Activated naive CD4-positive, alpha-beta T cell treated with anti-CD3 and anti-CD28 coated beads, Interleukin-2, amount 10 ng/mL, durations not matched to agents 7 days and 5 days (primary cell): ENCODE results near the gene CLMN.

ENCODE experiments used
- CTCF ChIA-PET: fragments of 350-600 bp; sonication (Branson Sonifier 250); formaldehyde crosslinking; loops from one replicate; lab custom pipeline; 2021; ENCODE audit warnings: antibody characterized with exemption; lab: Charles Lee
- DNase-seq: peaks from one replicate; pipeline ENCODE4 v3.0.0-alpha.2; 2020
- H3K27ac Mint-ChIP-seq: one replicate; pipeline ENCODE4 v1.8.0; 2021; ENCODE audit warnings: mild to moderate bottlenecking, moderate library complexity, mixed read lengths
- H3K27me3 Mint-ChIP-seq: one replicate; pipeline ENCODE4 v1.8.0; 2021; ENCODE audit warnings: mild to moderate bottlenecking, mixed read lengths
- H3K36me3 Mint-ChIP-seq: one replicate; pipeline ENCODE4 v1.8.0; 2021; ENCODE audit warnings: mixed read lengths
- H3K4me1 Mint-ChIP-seq: one replicate; pipeline ENCODE4 v1.8.0; 2021; ENCODE audit warnings: mixed read lengths
- H3K4me3 Mint-ChIP-seq: one replicate; pipeline ENCODE4 v1.8.0; 2021; ENCODE audit warnings: mild to moderate bottlenecking, moderate library complexity, mixed read lengths
- H3K9me3 Mint-ChIP-seq: one replicate; pipeline ENCODE4 v1.8.0; 2021; ENCODE audit warnings: mixed read lengths

The CLMN gene

DNA sequence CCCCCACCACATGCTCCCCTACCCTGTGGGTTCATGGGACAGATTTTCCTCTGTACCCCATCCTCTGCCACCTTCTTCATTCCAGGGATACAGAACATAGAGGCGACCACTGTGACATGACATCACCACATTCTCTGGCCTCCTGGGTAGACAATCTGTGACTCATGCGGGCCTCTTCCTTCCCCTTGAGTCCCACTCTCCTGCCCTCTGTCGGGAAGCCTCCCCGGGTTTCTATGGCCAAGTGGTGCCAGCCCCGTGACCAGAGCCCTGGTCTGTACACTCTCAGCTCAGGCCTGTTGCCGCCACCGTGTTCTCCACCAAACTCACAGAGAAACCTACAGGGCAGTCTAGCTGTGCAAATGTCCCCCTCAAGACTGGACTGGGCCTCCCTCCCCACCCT lies 8.0 kb downstream of the CLMN start:
- DNase-seq = no peak
- Mint-ChIP-seq H3K4me3 (no peak overlapping the region), H3K9me3 (no peaks in the 10 kb centered on the region), H3K27me3 (peaks cover 43% of the 10 kb centered on the region), H3K4me1 (peaks cover 6% of the 10 kb centered on the region), H3K27ac (no peak overlapping the region), H3K36me3 (no peaks in the 10 kb centered on the region)
- CTCF ChIA-PET = no interaction called here

DNA sequence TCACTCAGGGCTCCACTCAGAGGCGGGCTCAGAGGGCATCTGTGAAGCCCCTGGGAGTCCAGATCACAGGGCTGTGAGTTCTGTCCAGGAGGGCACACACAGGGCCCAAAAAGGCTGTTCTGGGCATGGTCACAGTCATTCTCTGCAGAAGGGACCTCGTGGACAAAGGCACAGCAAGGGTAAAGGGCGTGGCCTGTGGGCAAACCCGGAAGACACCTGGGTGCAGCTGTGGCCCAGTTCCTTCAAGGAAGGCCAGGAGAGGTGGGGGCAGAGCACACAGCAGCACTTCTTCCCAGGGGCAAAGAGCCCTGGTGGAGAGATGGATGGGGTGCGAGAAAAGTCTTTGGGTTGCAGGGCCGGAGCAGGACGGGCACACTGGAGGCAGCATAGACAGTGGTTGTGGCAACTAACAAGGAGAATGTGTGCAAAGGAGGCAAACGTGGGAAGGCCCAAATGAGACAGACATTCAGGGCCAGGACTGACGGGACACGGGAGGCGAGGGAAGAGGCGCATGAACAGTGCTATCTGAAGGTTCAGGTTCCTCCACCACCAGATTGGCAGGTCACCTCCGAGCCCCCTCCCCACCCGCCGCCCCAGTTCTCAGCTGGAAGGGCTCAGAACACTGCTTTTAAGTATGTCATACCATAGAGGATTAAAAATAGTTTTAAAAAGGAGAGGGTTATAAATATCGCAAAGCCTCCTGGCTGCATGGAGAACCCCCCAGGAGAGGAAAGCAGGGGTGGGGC lies 8.9 kb downstream of the CLMN start:
- Mint-ChIP-seq H3K4me1 (peaks cover 6% of the 10 kb centered on the region), H3K27ac (no peak overlapping the region), H3K9me3 (no peaks in the 10 kb centered on the region), H3K4me3 (no peak overlapping the region), H3K36me3 (no peaks in the 10 kb centered on the region), H3K27me3 (peaks cover 38% of the 10 kb centered on the region)
- CTCF ChIA-PET = no interaction called here
- no peak for DNase-seq

DNA sequence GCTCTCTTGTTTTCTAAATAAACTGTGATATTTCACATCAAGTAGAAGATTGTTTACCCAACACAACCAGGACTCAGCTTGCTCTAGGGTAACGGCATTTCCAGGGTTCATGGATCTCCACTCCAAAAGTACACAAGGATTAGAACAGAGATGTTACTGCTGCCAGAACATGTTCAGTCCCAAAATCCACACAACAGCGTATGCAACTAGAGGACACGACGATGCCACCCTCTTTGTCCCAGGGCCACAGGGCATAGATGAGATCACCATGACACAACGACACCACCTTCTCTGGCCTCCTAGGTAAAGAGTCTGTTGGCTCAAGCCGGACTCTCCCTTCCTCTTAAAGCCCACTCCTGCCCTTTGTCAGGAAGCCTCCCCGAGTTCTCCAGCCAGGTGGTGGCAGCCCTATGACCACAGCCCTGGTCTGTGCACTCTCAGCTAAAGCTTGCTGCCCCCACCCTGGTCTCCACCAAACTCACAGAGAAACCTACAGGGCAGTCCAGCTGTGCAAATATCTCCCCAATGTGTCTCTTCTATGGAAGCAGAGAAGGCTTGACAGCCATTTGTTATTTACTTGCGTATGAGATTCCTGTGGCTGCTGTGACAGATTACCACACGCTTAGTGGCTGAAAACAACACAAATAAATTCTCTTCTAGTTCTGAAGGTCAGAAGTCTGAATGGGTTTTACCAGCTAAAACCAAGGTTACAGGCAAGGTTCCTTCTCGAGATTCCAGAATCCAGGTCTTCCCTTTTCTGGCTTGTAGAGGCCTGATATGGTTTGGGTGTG lies 10.3 kb downstream of the CLMN start:
- no peak overlapping the region for H3K4me3 Mint-ChIP-seq
- H3K9me3 Mint-ChIP-seq = no peaks in the 10 kb centered on the region
- no peak overlapping the region for H3K27ac Mint-ChIP-seq
- H3K36me3 Mint-ChIP-seq = no peaks in the 10 kb centered on the region
- no peak for DNase-seq
- CTCF ChIA-PET = no interaction called here
- peaks cover 4% of the 10 kb centered on the region for H3K4me1 Mint-ChIP-seq
- H3K27me3 Mint-ChIP-seq = peaks cover 24% of the 10 kb centered on the region

DNA sequence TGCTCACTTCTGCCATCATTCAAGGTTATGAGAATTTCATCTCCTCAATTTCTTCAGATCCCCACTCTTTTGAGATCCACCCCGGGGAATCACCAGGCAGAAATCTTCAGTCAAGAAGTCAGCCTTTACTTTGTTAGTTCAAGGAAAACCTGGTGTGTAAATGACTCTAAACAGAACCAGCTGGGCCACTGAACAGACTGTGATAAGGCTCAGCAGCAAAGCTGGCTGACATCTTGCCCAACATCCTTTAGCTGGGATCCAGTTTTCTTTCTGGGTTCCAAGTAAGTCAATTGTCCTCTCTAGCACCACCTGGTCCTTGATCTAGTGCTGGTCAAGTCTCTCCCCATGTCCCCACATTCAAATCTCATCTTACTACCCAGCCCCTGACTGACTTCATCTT lies 11.6 kb downstream of the CLMN start:
- Mint-ChIP-seq H3K27ac (no peak overlapping the region), H3K36me3 (no peaks in the 10 kb centered on the region), H3K27me3 (peaks cover 33% of the 10 kb centered on the region), H3K4me3 (no peak overlapping the region), H3K9me3 (no peaks in the 10 kb centered on the region), H3K4me1 (no peaks in the 10 kb centered on the region)
- CTCF ChIA-PET = no interaction called here
- DNase-seq = no peak

DNA sequence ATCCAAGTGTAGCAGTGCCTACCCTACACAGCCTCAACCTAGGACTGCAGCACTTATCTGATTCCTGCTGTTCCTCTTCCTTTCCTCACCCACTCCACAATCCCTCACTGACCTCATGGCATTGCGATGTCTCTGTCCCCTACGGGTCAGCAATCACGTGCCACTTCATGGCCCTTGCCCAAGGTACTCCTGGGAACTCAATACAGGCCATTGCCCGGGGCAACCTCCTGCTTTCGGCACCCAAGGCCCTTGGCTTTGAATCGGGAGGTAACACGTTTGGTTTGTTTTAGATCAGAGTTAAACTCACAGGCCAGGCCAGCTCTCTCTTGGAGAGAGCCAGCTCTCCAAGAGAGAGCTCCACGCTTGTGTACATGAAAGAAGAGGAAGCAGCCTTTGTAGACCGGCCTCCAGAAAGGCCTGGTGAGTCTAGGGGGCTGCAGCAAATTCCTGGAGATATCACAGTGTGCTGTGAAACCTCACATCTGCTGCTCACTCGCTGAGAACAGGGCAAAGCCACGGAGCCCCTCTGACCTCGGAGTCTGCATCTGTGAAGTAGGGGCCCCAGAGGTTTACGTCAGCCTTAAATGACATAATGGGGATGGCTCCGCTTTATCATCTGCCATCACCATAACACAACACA lies 12.2 kb downstream of the CLMN start:
- Mint-ChIP-seq H3K4me1 (no peaks in the 10 kb centered on the region), H3K4me3 (no peak overlapping the region), H3K27ac (no peak overlapping the region), H3K36me3 (no peaks in the 10 kb centered on the region), H3K27me3 (peaks cover 33% of the 10 kb centered on the region), H3K9me3 (no peaks in the 10 kb centered on the region)
- no peak for DNase-seq
- CTCF ChIA-PET = no interaction called here

DNA sequence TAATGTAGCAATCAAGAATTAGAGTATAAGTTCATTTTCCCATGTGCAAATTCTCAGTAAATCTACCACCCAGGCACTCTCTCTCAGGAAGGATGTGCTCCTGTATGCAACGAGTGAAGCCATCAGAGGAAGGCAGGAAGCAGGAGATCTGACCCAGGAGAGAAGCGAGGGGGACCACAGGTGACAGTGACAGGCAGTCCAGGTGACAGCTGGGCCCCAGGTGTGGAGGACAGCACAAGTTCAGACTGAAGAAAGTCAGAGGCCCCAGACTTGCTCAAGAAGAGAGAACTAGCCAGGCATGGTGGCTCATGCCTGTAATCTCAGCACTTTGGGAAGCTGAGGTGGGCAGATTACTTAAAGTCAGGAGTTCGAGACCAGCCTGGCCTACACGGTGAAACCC lies 13.8 kb downstream of the CLMN start:
- Mint-ChIP-seq H3K36me3 (no peaks in the 10 kb centered on the region), H3K27me3 (peaks cover 39% of the 10 kb centered on the region), H3K27ac (no peak overlapping the region), H3K4me1 (no peaks in the 10 kb centered on the region), H3K4me3 (no peak overlapping the region), H3K9me3 (no peaks in the 10 kb centered on the region)
- CTCF ChIA-PET = no interaction called here
- DNase-seq = no peak

DNA sequence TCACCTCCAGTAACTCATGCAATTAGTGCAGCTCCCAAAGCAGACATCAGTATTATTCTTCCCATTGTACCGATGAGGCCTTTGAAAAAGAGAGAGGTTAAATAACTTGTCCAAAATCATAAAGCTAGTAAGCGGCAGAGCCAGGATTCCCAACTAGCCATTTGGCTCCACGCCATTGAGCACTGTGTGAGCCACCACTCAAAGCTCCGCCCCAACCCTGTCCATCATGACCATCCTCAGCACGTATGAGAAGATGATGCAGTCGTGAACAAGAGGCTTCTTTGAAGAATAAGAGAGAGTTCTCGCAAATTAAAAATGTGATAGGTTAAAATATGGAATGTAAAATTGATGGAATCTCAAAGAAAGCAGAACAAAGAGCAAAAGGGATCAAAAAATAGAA lies 14.6 kb downstream of the CLMN start:
- no peaks in the 10 kb centered on the region for H3K9me3 Mint-ChIP-seq
- no peaks in the 10 kb centered on the region for H3K4me1 Mint-ChIP-seq
- H3K36me3 Mint-ChIP-seq = no peaks in the 10 kb centered on the region
- peaks cover 33% of the 10 kb centered on the region for H3K27me3 Mint-ChIP-seq
- no peak for DNase-seq
- H3K27ac Mint-ChIP-seq = no peak overlapping the region
- H3K4me3 Mint-ChIP-seq = no peak overlapping the region
- CTCF ChIA-PET = no interaction called here

DNA sequence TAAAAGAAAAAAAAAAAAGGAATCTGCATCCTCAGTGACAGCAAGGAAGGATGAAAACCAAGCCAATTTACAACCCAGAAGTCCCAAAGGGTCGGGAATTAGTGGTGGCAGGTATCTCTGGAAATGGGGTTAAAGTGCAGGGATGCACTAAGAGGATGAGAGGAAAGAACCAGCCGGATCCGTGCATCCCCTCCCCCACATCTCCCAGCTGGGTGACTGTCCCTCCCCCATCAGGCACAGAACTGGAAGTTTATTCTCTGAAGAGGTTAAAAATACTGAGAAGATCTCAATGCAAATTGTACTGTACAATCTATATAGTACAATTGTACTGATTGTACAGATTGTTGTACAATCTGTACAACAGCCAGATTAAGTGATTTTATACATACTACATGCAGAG lies 15.4 kb downstream of the CLMN start:
- H3K9me3 Mint-ChIP-seq = no peaks in the 10 kb centered on the region
- H3K36me3 Mint-ChIP-seq = no peaks in the 10 kb centered on the region
- peaks cover 41% of the 10 kb centered on the region for H3K27me3 Mint-ChIP-seq
- DNase-seq = no peak
- H3K4me1 Mint-ChIP-seq = no peaks in the 10 kb centered on the region
- H3K4me3 Mint-ChIP-seq = no peak overlapping the region
- no peak overlapping the region for H3K27ac Mint-ChIP-seq
- CTCF ChIA-PET = no interaction called here

DNA sequence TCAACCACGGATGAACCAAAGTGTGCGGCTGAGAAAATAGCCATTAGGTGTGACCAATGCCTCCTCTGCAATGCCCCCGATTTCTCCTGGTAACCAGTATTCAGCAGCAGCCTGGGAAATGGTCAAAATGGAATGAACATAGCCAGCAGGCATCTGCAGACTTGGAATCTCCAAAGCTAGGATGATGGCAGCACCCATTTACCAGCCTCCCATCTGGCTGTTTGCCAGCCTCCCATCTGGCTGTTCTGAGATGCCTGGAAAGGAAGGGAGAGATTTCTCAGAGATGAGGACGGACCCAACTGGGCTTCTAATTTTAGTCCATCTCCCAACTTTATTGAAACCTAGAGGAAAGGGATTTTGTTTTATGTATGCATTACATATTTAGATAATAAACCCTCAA lies 16.2 kb downstream of the CLMN start:
- H3K27me3 Mint-ChIP-seq = peaks cover 46% of the 10 kb centered on the region
- CTCF ChIA-PET = no interaction called here
- DNase-seq = no peak
- H3K4me3 Mint-ChIP-seq = no peak overlapping the region
- H3K4me1 Mint-ChIP-seq = no peaks in the 10 kb centered on the region
- H3K27ac Mint-ChIP-seq = no peak overlapping the region
- no peaks in the 10 kb centered on the region for H3K9me3 Mint-ChIP-seq
- H3K36me3 Mint-ChIP-seq = no peaks in the 10 kb centered on the region

DNA sequence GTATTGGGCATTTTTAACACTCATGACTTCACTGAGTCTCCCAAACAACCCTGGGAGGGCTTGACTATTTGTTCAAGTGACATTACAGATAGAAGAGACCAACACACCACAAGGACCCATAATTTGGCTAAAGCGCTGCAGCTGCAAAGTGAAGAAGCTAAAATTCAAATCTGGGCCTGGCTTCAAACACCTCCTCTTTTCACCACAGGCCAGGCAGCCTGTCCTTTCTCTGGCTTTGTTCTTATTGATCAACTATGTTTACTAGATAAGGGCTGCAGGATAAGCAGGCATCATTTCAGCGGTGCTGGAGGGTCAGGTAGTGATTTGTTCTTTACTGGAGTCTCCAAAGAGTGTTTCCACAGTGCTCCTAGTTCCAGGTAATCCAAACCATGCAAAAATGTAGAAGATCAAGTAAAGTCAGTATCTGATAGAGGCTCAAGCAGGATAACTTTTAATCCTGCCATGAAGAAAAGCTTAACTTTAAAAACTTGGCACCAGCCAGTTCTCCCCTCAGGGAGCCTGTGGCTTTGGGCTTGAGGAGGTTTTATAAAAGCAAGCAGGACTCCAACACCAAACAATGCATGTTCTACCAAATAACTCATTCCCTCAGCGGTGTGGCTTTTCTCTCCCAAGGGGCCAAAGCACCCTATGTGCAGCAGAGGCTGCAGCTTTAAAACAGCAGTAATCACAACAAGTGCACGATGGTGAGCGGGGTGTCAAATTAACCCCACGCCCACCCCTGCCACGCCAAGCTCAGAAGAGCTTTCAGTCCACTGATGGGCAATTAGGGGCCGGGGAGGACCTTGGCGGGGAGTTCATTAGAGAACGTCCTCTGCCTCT lies 16.8 kb downstream of the CLMN start:
- no peak overlapping the region for H3K27ac Mint-ChIP-seq
- CTCF ChIA-PET = no interaction called here
- H3K4me1 Mint-ChIP-seq = no peaks in the 10 kb centered on the region
- no peak overlapping the region for H3K4me3 Mint-ChIP-seq
- peaks cover 48% of the 10 kb centered on the region for H3K27me3 Mint-ChIP-seq
- DNase-seq = no peak
- H3K36me3 Mint-ChIP-seq = no peaks in the 10 kb centered on the region
- H3K9me3 Mint-ChIP-seq = no peaks in the 10 kb centered on the region

DNA sequence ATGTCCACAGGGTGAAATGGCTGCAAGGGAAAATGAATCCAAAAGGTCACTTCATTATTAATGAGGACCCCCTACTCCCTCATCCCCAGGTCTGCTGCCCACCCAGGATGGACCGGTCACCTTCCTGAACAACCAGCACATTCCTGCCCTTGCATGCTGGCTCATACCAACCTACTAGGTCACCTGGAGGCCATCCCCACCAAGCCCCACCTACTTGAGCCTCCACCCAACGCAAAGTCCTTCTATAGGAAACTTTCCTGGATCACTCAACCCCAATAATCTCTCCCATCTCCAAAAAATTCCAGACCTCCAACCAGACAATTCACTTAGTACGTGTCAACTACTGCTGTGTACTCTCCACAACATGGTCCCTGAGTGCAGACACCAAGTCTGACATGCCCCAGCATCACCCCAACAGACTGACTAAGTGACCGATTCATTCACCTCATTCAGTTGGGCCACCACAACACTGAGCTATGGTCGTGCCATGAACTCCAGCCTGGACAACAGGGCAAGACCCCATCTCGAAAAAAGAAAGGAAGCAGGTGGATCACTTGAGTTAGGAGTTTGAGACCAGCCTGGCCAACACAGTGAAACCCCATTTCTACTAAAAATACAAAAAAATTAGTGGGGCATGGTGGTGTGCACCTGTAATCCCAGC lies 18.1 kb downstream of the CLMN start:
- Mint-ChIP-seq H3K27me3 (peaks cover 42% of the 10 kb centered on the region), H3K4me1 (no peaks in the 10 kb centered on the region), H3K27ac (no peak overlapping the region), H3K9me3 (no peaks in the 10 kb centered on the region), H3K4me3 (no peak overlapping the region), H3K36me3 (no peaks in the 10 kb centered on the region)
- DNase-seq = no peak
- CTCF ChIA-PET = no interaction called here

DNA sequence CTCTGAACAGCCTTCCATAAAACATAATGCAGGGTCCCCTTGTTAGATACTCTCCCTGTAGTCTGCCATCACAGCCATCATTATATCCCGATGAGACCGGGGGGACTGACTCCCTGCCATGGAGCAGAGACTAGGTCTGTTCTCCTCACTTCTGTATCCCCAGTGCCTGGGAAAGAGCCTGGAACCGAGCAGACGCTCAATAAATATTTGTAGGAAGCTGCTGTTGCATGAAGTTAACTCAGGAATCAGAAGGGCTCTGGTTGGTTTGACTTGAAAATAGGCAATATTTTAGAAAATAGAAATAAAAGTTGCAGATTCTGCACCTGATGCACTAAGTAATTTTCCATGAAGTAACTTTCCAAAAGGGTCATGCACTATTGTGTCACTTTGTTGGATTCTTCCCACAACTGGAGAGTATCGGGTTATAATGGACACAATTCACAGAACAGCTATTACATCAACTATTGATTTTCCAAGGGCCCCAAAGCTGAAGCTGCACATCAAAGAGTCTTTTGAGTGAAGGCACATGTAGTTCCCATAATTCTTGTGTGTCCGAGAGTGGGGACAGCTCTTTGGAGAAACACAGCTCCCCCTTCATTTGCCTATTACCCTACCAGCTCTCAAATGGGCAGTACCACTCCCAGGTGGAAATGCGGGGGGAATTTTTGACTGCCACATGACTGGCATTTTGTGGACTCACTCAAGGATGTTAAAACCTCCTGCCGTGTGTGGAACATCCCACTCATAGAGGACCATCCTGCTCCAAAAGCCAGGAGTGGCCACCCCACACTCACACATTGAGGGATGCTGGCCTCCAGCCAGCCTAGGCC lies 18.8 kb downstream of the CLMN start:
- Mint-ChIP-seq H3K4me1 (no peaks in the 10 kb centered on the region), H3K27me3 (peaks cover 43% of the 10 kb centered on the region), H3K9me3 (no peaks in the 10 kb centered on the region), H3K27ac (no peak overlapping the region), H3K4me3 (no peak overlapping the region), H3K36me3 (no peaks in the 10 kb centered on the region)
- DNase-seq = no peak
- CTCF ChIA-PET = no interaction called here

DNA sequence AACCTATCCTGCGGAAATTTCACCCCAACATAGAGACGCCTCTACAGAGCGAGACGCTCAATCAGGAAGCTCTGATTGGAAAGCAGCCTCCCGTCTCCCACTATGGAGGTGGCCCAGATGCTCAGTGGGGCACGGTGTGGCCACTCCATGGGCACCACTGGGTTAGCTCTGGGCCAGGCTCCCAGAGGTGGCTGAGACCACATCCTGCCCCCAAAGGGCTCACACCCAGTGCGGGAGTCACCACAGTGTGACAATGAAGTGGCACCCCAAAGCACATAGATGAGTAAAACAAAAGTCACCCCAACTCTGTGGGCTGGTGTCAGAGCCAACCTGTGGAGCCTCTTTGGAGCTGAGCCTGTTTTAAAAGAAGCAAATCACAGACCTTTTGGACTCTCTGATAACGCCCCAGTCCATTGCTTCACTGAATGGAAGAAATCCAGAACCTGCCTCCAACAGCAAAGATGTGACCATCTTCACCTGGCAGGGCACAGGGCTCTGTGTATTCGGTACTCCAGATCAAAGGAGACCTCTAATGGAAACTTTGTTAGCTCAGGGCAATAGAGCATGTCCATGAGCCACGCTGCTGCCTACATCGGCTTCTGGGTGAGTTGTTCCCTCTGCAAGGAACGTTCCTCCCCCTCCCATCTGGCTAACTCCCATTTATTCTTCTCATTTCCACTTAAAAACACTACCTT lies 19.6 kb downstream of the CLMN start:
- H3K4me1 Mint-ChIP-seq = no peaks in the 10 kb centered on the region
- no peak for DNase-seq
- H3K27ac Mint-ChIP-seq = no peak overlapping the region
- no peak overlapping the region for H3K4me3 Mint-ChIP-seq
- H3K27me3 Mint-ChIP-seq = peaks cover 42% of the 10 kb centered on the region
- no peaks in the 10 kb centered on the region for H3K9me3 Mint-ChIP-seq
- CTCF ChIA-PET = interaction anchor here (0.6 kb wide), 1 partner anchor 23 kb away, joined by 3 read pairs; no protein-coding TSS in a partner anchor
- no peaks in the 10 kb centered on the region for H3K36me3 Mint-ChIP-seq
